Progenitor cell of endocrine pancreas (in vitro differentiated cells): ENCODE data around the gene HOXD9. TPM values are rescaled to one million over a fixed set of nuclear protein-coding genes. Genes with fewer than 3 reads are reported as not detected.

Experiments
- DNase-seq: peaks from one replicate; pipeline ENCODE4 v3.0.0; 2021; ENCODE audit warnings: low spot score; ENCODE audit not compliant: unreplicated experiment
- H3K27ac Mint-ChIP-seq: 2 replicates; pipeline ENCODE4 v1.8.0; 2021; ENCODE audit warnings: mild to moderate bottlenecking, moderate library complexity, mixed read lengths
- H3K27me3 Mint-ChIP-seq: 2 replicates; pipeline ENCODE4 v1.8.0; 2021; ENCODE audit warnings: mixed read lengths
- H3K36me3 Mint-ChIP-seq: 2 replicates; pipeline ENCODE4 v1.8.0; 2022; ENCODE audit warnings: mixed read lengths; ENCODE audit not compliant: insufficient read depth
- H3K4me1 Mint-ChIP-seq: 2 replicates; pipeline ENCODE4 v1.8.0; 2021; ENCODE audit warnings: low read depth, mixed read lengths
- H3K4me3 Mint-ChIP-seq: 2 replicates; pipeline ENCODE4 v1.8.0; 2021; ENCODE audit warnings: low read depth, mild to moderate bottlenecking, moderate library complexity, mixed read lengths
- H3K9me3 Mint-ChIP-seq: 2 replicates; pipeline ENCODE4 v1.8.0; 2021; ENCODE audit warnings: low read depth, mixed read lengths
- total RNA-seq: library from RNA; stranded (reverse); gene quantifications from 2 replicates; pipeline ENCODE4 v1.2.1, GENCODE V29; 2021
- TF ChIP-seq, protein P1 (sequence below): fragments of 200-600 bp; sonication (generic); IDR thresholded peaks from one replicate; pipeline ENCODE4 v1.5.0; 2021; ENCODE audit warnings: antibody characterized with exemption, mild to moderate bottlenecking; ENCODE audit not compliant: unreplicated experiment

Gene HOXD9
- total RNA-seq, 1 donor from 2014 or later: not detected

DNA sequence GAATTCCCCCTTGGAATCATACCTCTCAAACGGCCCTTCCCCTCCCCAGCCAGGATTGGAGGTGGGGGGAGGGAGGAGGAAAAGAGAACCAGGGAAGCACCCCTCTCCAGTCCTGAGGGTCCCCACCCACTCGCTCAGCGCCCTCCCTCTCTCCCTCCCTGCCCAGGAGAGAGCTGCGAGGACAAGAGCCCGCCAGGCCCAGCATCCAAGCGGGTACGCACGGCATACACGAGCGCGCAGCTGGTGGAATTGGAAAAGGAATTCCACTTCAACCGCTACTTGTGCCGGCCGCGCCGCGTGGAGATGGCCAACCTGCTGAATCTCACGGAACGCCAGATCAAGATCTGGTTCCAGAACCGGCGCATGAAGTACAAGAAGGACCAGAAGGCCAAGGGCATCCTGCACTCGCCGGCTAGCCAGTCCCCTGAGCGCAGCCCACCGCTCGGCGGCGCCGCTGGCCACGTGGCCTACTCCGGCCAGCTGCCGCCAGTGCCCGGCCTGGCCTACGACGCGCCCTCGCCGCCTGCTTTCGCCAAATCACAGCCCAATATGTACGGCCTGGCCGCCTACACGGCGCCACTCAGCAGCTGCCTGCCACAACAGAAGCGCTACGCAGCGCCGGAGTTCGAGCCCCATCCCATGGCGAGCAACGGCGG lies 49.0 kb downstream of the HOXD9 start:
- Mint-ChIP-seq H3K36me3 (no peaks in the 10 kb centered on the region), H3K4me3 (no peak overlapping the region), H3K27me3 (peaks cover 96% of the 10 kb centered on the region), H3K9me3 (no peaks in the 10 kb centered on the region), H3K27ac (no peak overlapping the region), H3K4me1 (peaks cover 10% of the 10 kb centered on the region)
- TF ChIP-seq, protein P1, sequence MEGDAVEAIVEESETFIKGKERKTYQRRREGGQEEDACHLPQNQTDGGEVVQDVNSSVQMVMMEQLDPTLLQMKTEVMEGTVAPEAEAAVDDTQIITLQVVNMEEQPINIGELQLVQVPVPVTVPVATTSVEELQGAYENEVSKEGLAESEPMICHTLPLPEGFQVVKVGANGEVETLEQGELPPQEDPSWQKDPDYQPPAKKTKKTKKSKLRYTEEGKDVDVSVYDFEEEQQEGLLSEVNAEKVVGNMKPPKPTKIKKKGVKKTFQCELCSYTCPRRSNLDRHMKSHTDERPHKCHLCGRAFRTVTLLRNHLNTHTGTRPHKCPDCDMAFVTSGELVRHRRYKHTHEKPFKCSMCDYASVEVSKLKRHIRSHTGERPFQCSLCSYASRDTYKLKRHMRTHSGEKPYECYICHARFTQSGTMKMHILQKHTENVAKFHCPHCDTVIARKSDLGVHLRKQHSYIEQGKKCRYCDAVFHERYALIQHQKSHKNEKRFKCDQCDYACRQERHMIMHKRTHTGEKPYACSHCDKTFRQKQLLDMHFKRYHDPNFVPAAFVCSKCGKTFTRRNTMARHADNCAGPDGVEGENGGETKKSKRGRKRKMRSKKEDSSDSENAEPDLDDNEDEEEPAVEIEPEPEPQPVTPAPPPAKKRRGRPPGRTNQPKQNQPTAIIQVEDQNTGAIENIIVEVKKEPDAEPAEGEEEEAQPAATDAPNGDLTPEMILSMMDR: peak; percentile 17
- DNase-seq: no peak

DNA sequence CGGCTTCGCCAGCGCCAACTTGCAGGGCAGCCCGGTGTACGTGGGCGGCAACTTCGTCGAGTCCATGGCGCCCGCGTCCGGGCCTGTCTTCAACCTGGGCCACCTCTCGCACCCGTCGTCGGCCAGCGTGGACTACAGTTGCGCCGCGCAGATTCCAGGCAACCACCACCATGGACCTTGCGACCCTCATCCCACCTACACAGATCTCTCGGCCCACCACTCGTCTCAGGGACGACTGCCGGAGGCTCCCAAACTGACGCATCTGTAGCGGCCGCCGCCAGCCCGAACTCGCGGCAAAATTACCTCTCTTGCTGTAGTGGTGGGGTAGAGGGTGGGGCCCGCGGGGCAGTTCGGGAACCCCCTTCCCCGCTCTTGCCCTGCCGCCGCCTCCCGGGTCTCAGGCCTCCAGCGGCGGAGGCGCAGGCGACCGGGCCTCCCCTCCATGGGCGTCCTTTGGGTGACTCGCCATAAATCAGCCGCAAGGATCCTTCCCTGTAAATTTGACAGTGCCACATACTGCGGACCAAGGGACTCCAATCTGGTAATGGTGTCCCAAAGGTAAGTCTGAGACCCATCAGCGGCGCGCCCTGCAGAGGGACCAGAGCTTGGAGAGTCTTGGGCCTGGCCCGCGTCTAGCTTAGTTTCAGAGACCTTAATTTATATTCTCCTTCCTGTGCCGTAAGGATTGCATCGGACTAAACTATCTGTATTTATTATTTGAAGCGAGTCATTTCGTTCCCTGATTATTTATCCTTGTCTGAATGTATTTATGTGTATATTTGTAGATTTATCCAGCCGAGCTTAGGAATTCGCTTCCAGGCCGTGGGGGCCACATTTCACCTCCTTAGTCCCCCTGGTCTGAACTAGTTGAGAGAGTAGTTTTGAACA lies 49.7 kb downstream of the HOXD9 start:
- Mint-ChIP-seq H3K4me1 (peaks cover 10% of the 10 kb centered on the region), H3K27ac (no peak overlapping the region), H3K4me3 (peak overlapping the region; percentile 33), H3K27me3 (peaks cover 96% of the 10 kb centered on the region), H3K36me3 (no peaks in the 10 kb centered on the region), H3K9me3 (no peaks in the 10 kb centered on the region)
- TF ChIP-seq, protein P1: no peak
- no peak for DNase-seq

DNA sequence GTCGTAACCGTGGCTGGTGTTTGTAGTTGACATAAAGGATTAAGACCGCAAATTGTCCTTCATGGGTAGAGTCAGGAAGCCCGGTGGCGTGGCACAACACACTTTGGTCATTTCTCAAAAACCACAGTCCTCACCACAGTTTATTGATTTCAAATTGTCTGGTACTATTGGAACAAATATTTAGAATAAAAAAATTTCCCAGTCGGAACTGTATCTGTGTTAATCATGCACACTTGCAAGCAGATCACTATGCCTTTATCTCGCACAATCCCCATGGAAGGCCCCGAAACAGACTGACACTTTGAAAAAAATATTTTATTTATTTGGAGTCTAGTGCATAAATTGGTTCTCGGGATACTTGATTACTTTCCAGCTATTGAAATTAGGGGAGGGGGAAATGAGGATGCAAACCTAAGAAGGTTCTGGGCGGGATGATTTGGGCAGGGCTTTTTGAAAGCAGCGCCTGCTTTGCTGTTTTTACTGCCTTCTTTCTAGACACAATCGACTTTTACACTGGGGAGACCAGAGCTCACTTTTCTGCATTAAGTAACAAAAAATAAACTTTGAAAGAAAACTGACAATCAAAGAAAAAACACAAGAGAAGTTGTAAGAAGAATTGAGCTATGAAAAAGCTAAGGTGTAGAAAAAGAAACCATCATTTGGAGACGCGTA lies 50.5 kb downstream of the HOXD9 start:
- DNase-seq: no peak
- H3K27me3 Mint-ChIP-seq: peaks cover 96% of the 10 kb centered on the region
- no peaks in the 10 kb centered on the region for H3K36me3 Mint-ChIP-seq
- no peak overlapping the region for H3K27ac Mint-ChIP-seq
- H3K4me1 Mint-ChIP-seq: peaks cover 10% of the 10 kb centered on the region
- no peak overlapping the region for H3K4me3 Mint-ChIP-seq
- TF ChIP-seq, protein P1: no peak
- no peaks in the 10 kb centered on the region for H3K9me3 Mint-ChIP-seq

DNA sequence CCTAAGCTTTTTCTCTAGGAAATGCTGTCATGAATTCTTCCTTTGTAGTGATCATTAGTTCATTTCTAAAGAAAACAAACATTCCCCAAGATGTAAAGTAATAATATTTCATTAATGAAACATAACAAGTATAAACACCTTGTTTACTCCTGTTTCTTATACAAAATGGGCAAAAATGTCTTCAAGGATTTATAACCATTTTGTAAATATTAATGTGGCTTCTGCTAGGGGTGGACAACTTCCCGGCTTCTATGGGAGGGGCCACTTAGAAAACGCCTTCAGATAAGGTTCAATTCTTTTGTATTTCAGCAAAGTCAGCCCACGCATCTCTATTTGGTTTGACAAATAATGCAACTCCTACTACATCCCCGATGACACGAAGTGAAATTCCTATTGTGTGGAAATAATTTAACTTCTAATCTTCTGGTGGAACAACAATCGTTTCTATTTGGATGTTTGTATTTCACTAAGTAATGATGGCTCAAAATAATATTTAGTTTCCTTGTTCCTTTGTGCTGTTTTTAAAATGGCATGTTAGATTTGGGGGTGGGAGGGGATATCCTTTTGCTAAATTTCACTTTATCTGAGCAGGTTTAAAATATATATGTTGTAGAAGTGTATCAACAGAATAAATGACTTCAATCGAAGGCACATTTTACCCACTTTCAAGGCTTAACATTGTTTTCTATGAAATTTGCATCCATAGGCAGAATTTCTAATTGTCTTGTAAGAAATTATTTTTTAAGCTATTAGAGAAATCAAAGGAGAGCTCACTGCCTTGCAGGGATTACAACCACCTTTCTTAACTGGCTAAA lies 51.3 kb downstream of the HOXD9 start:
- H3K4me3 Mint-ChIP-seq: no peak overlapping the region
- H3K27ac Mint-ChIP-seq: no peak overlapping the region
- H3K9me3 Mint-ChIP-seq: no peaks in the 10 kb centered on the region

More for the DNA sequence above, 51.3 kb downstream of the HOXD9 start:
- Mint-ChIP-seq H3K36me3 (no peaks in the 10 kb centered on the region), H3K27me3 (peaks cover 97% of the 10 kb centered on the region), H3K4me1 (peaks cover 12% of the 10 kb centered on the region)
- DNase-seq: no peak
- TF ChIP-seq, protein P1: no peak
